Measurements from ENCODE around the gene CNOT10. TPM values are rescaled to one million over a fixed set of nuclear protein-coding genes. Genes with fewer than 3 reads are reported as not detected.
"Not testable (repeated sequence)": the region's sequence is repeated elsewhere in the genome, so short reads cannot be mapped to it uniquely, and the experiment has no call there.

CNOT10 gene, protein sequence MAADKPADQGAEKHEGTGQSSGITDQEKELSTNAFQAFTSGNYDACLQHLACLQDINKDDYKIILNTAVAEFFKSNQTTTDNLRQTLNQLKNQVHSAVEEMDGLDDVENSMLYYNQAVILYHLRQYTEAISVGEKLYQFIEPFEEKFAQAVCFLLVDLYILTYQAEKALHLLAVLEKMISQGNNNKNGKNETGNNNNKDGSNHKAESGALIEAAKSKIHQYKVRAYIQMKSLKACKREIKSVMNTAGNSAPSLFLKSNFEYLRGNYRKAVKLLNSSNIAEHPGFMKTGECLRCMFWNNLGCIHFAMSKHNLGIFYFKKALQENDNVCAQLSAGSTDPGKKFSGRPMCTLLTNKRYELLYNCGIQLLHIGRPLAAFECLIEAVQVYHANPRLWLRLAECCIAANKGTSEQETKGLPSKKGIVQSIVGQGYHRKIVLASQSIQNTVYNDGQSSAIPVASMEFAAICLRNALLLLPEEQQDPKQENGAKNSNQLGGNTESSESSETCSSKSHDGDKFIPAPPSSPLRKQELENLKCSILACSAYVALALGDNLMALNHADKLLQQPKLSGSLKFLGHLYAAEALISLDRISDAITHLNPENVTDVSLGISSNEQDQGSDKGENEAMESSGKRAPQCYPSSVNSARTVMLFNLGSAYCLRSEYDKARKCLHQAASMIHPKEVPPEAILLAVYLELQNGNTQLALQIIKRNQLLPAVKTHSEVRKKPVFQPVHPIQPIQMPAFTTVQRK
- 17.9 TPM for total RNA-seq
- long read RNA-seq, transcript CNOT10-201 (19 exons, 2,815 nt) = major isoform, 6 of 6 reads
- long read RNA-seq, partial matches to known transcripts = 0 of 6 reads
- long read RNA-seq, other reads (novel, unspliced or antisense) = 0 of 6 reads

DNA sequence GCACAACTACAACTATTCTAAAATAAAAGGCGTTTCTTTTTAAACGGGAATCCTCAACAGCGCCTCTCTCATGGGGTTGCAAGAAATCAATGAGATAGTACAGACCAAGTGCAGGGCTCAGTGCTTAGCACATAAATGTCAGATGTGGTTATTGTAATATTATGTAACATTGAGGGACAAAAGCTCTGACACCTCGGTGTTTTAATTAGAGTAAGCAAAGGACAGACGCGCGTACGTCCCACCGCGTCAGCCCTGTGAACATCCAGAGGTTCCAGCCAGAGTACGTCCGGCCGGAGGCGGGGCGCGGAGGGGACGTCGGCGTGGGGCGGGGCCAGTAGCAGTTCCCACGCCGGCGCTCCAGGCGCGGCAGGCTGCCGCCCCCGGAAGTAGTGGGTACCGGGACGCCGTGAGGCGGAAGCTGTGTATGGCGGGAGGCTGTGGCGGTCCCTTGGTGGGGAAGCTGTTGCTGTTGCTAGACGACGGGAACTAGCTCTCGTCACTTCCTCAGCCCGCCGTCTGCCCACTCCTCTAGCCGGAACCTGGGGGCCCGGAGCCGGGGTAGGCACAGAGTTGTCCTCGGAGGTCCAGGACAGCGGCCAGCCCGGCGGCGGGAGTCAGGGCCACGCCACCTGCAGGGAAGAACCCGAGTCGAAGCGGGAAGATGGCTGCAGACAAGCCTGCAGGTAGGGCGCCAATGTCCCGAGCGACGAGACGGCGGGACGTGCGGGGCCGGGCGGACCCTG lies at the start of gene CNOT10:
TSS of gene CNOT10 (plus strand) at position 389 of the 743 bp plus-strand sequence. CDS start at position 662, 273 bp downstream.
- DNase-seq (ENCODE audit: missing footprints) (peak; percentile 99), ATAC-seq (peak; percentile 100)
- intact Hi-C loops (cut with DNase I) = no loop called here

GRCh38 chr3:32640939-32641338 lies 44.0 kb upstream of the CNOT10 start:
- ATAC-seq (no peak), DNase-seq (ENCODE audit: missing footprints) (no peak)
- intact Hi-C loops (cut with DNase I) = no loop called here

GRCh38 chr3:32641356-32641755 lies 43.6 kb upstream of the CNOT10 start:
- DNase-seq (ENCODE audit: missing footprints) = peak; percentile 64
- ATAC-seq = peak; percentile 96
- intact Hi-C loops (cut with DNase I) = no loop called here

DNA sequence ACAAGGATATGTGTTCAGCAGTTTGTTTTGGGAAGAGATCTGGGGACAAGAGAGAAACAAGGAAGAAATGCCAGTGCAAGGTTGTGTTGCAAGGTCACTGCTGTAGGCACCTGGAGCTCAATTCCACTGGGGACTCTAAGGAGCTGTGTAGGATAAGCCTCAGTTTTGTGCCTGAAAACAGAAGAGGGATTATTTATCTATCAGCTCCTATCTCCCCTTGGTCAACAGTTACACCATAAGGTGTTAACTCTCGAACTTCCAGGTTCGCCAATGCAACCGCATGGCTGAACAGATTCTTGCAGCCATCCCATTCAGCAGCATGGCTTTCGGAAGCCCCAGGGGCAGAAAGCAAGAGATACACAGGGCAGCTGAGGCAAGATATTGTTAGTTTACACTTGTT lies 41.6 kb upstream of the CNOT10 start:
- DNase-seq (ENCODE audit: missing footprints) (no peak), ATAC-seq (no peak)
- intact Hi-C loops (cut with DNase I) = no loop called here

DNA sequence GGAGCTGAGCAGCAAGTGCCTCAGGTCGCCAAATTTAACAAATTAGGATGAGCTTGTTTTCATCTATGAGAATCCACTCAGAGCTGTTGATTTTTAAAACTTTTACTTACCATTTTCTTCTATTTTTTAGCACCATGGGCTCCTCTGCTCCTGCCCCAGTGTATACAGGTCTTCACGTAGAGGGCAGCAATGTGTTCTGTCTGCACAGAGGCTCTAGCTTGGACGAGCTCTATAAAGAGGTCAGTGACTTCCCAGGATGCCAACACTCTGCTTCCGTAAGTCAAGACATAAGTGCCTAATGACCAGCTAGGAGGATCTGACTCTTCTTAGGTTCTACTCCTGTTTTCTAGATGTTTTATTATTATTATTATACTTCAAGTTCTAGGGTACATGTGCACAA lies 41.2 kb upstream of the CNOT10 start:
- intact Hi-C loops (cut with DNase I) = no loop called here
- DNase-seq (ENCODE audit: missing footprints) = no peak
- ATAC-seq = no peak

GRCh38 chr3:32644380-32644779 lies 40.6 kb upstream of the CNOT10 start:
- intact Hi-C loops (cut with DNase I) = no loop called here
- DNase-seq (ENCODE audit: missing footprints) (no peak), ATAC-seq (no peak)

DNA sequence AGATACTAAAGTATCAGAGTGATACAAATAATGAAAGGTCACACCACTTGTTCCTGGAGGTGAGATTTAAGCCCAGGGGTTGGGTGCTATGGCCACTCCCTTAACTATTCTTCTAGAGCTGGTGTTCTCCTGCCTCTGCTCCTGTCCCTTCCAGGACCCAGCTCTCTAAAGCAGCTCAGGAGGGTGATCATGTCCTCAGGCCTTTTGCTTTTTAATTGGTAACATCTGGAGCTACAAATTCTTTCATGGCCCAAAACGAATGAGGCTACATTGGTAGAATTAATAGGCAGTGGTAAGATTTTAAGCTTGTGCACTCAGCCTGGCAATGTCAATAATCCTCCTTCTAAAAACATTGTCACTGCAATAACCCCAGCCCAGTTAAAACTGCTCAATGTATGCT lies 38.2 kb upstream of the CNOT10 start:
- ATAC-seq = no peak
- intact Hi-C loops (cut with DNase I) = no loop called here

DNA sequence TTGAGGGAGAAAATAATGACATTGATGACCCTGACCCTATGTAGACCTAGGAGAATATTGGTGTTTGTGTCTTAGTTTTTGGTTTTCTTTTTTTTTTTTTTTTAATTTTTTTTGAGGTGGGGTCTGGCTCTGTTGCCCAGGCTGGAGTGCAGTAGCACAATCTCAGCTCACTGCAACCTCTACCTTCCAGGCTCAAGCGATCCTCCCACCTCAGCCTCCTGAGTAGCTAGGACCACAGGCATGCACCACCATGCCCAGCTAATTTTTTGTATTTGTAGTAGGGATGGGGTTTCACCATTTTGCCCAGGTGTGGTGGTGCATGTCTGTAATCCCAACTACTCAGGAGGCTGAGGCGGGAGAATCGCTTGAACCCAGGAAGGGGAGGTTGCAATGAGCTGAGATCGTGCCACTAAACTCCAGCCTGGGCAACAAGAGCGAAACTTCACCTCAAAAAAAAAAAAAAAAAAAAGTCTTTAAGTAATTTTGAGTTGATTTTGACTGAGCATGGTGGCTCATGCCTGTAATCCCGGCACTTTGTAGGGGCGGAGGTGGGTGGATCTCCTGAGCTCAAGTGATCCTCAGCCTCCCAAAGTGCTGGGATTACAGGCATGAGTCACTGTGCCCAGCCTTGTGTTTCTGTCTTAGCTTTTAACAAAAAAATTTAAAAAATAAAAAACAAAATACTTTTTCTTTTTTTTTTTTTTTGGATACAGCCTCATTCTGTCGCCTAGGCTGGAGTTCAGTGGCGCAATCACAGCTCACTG lies 32.5 kb upstream of the CNOT10 start:
- DNase-seq (ENCODE audit: missing footprints); intact Hi-C loops (cut with DNase I); ATAC-seq: not testable (repeated sequence)

More for the DNA sequence above, 38.2 kb upstream of the CNOT10 start:
- no peak for DNase-seq (ENCODE audit: missing footprints)

DNA sequence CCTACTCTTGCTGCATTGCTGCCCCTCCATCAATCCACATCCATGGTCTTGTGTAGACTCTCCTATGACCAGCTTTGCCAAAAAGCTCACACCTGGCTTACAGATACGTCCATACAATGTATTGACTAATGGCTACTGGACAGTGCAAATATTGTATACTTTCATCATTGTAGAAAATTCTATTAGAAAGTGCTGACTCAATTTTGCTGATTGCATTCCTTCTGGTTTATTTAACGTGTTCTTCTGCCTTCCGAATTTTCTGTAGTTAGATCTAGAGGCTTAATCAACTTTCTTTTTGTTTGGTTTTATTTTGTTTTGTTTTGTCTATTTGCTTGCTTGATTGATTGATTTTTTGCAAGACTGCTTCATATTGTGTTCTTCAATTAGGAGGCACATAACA lies 29.8 kb upstream of the CNOT10 start:
- DNase-seq (ENCODE audit: missing footprints) (no peak), ATAC-seq (no peak)
- intact Hi-C loops (cut with DNase I) = no loop called here

GRCh38 chr3:32660634-32661033 lies 24.4 kb upstream of the CNOT10 start:
- no peak for DNase-seq (ENCODE audit: missing footprints)
- no peak for ATAC-seq
- intact Hi-C loops (cut with DNase I) = loop anchor here (5.0 kb wide), 1 partner anchor 63 kb away; no protein-coding TSS in a partner anchor

DNA sequence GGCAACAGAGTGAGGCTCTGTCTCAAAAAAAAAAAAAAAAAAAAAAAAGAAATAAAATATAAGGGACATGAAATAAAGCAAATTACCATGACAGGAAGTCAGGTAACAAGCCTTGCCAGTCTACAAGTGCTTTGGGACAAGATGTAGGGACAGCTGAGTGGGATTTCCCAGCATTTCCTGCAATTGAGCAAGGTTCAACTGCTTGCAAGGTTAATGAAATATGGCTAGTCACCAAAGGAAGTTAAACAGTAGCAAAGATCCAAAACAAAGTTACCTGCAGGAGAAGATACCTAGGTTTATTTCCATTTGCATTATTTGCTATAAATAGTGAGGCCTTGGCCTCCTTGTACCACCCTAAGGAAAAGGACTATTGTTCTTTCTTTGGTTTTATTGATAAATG lies 22.3 kb upstream of the CNOT10 start:
- intact Hi-C loops (cut with DNase I) = loop anchor here (5.0 kb wide), 1 partner anchor 65 kb away; no protein-coding TSS in a partner anchor
- no peak for ATAC-seq
- no peak for DNase-seq (ENCODE audit: missing footprints)

GRCh38 chr3:32664630-32665075 lies 20.3 kb upstream of the CNOT10 start:
- peak; percentile 62 for ATAC-seq
- intact Hi-C loops (cut with DNase I) = loop anchor here (1.0 to 5.0 kb wide), 2 partner anchors 67 to 154 kb away; no protein-coding TSS in a partner anchor
- peak; percentile 72 for DNase-seq (ENCODE audit: missing footprints)

DNA sequence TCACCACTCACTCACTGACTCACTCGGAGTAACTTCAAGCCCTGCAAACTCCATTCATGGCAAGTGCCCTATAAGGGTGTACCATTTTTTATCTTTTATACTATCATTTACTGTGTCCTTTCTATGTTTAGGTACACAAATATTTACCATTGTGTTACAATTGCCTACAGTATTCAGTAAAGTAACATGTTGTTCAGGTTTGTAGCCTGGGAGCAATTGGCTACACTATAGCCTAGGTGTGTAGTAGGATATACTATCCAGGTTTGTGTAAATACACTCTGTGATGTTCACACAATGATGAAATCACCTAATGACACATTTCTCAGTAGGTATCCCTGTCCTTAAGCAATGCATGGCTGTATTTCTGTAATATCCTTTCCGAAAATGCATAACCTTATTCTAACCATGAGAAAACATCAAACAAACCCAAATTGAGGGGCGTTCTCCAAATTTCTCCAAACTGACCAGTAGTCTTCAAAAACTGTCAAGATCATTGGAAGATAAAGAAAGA lies 17.9 kb upstream of the CNOT10 start:
- no peak for ATAC-seq
- intact Hi-C loops (cut with DNase I) = no loop called here
- DNase-seq (ENCODE audit: missing footprints) = no peak

DNA sequence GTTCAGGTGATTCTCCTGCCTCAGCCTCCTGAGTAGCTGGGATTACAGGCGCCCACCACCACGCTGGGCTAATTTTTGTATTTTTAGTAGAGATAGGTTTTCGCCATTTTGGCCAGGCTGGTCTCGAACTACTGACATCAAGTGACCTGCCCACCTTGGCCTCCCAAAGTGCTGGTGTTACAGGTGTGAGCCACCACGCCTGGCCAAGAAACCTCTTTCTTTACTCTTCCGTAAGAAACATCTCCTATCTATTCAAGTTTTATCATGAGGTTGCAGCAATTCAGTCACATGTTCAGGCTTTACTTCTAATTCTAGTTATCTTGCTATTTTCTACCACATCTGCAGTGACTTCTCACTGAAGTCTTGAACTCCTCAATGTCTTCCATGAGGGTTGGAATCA lies 15.8 kb upstream of the CNOT10 start:
- DNase-seq (ENCODE audit: missing footprints); ATAC-seq; intact Hi-C loops (cut with DNase I): not testable (repeated sequence)

DNA sequence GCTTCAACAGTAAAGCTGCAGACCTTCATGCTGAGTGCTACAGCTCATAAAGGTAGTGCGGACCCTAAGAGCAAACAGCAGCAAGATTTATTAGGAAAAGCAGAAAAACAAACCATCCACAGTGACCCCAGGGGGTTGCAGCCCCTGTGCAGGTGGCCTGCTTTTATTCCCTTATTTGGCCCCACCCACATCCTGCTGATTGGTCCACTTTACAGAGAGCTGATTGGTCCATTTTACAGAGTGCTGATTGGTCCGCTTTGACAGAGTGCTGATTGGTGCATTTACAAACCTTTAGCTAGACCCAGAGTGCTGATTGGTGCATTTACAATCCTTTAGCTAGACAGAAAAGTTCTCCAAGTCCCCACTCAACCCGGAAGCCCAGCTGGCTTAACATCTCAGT lies 11.3 kb upstream of the CNOT10 start:
- intact Hi-C loops (cut with DNase I); DNase-seq (ENCODE audit: missing footprints); ATAC-seq: not testable (repeated sequence)

GRCh38 chr3:32675164-32675563 lies 9.8 kb upstream of the CNOT10 start:
- intact Hi-C loops (cut with DNase I) = no loop called here
- DNase-seq (ENCODE audit: missing footprints) (no peak), ATAC-seq (no peak)

GRCh38 chr3:32675650-32676049 lies 9.3 kb upstream of the CNOT10 start:
- DNase-seq (ENCODE audit: missing footprints) = no peak
- no peak for ATAC-seq
- intact Hi-C loops (cut with DNase I) = no loop called here

GRCh38 chr3:32681811-32682210 lies 3.2 kb upstream of the CNOT10 start:
- ATAC-seq = no peak
- DNase-seq (ENCODE audit: missing footprints) = no peak
- intact Hi-C loops (cut with DNase I) = no loop called here

All from Right ventricle myocardium inferior (tissue), 1 donor.